Gastrocnemius medialis (tissue), 4 donors: ENCODE data around the gene KAT2A. TPM values are rescaled to one million over a fixed set of nuclear protein-coding genes. Genes with fewer than 3 reads are reported as not detected.

Experiments used
- ATAC-seq, 2 donors: fragments of 150-250 bp; one replicate each; pipeline ENCODE4 v1.9.1; 2016
- DNase-seq, 2 donors: peaks; one replicate each; pipeline ENCODE4 v3.0.0-alpha.2; 2019
- H3K27ac ChIP-seq, 4 donors: fragments of 200-600 bp; sonication (generic); 1 replicate in 1 of 4; 2 replicates in 3 of 4; pipeline ENCODE4 v1.5.1; 2016 to 2018; ENCODE audit warnings: mild to moderate bottlenecking in 2 of 4, moderate library complexity in 1 of 4
- H3K27me3 ChIP-seq, 3 donors: fragments of 200-600 bp; sonication (generic) in 2 of 3; 1 replicate in 1 of 3; 2 replicates in 2 of 3; pipeline versions ENCODE4 v1.5.1 to v1.6.0; 2016 to 2019; ENCODE audit warnings: mild to moderate bottlenecking in 1 of 3, moderate library complexity in 1 of 3
- H3K36me3 ChIP-seq, 2 donors: fragments of 200-600 bp; sonication (generic) in 1 of 2; one replicate each; pipeline ENCODE4 v1.5.1; 2017 to 2018
- H3K4me1 ChIP-seq, 2 donors: fragments of 200-600 bp; sonication (generic) in 1 of 2; one replicate each; pipeline ENCODE4 v1.5.1; 2016 to 2017; ENCODE audit warnings: mild to moderate bottlenecking in 2 of 2
- H3K4me3 ChIP-seq, 4 donors: fragments of 200-600 bp; sonication (generic) in 3 of 4; 1 replicate in 1 of 4; 2 replicates in 3 of 4; pipeline ENCODE4 v1.5.1; 2016 to 2019; ENCODE audit warnings: mild to moderate bottlenecking in 2 of 4
- H3K9me3 ChIP-seq, 3 donors: fragments of 200-600 bp; sonication (generic) in 2 of 3; 1 replicate in 1 of 3; 2 replicates in 2 of 3; pipeline ENCODE4 v1.5.1; 2016 to 2019
- POLR2A ChIP-seq, 2 donors: fragments of 450-650 bp; IDR thresholded peaks; one replicate each; pipeline ENCODE4 v1.6.1; 2017; ENCODE audit warnings: antibody characterized with exemption in 2 of 2, mild to moderate bottlenecking in 2 of 2, moderate library complexity in 2 of 2
- in situ Hi-C, 4 donors: fragments of 200-750 bp; cut with MboI; loops; one replicate each; pipeline versions ENCODE4 v1.15.0 to v1.8.0; 2017; ENCODE audit warnings: low sequenced_read_pairs in 4 of 4
- intact Hi-C: fragments of 100-400 bp; cut with DNase I; formaldehyde crosslinking; loops from one replicate; pipeline ENCODE4 v1.15.1; 2023; ENCODE audit warnings: low total_unique reads
- total RNA-seq, 4 donors: library from RNA; depleted of rRNA; stranded (reverse); fragments of >200 nt; gene quantifications; one replicate each; pipeline versions ENCODE4 v1.1.0 to v1.2.3, GENCODE V29; 2016
- TF ChIP-seq, protein P1 (sequence below), 5 experiments: fragments of 450-650 bp in 3 of 5; fragments of 200-600 bp in 2 of 5; sonication (generic) in 2 of 5; IDR thresholded peaks in 4 of 5; conservative IDR thresholded peaks in 1 of 5; 1 replicate in 4 of 5; 2 replicates in 1 of 5; pipeline ENCODE4 v1.5.1; 2016 to 2019; ENCODE audit warnings: antibody characterized with exemption in 5 of 5, mild to moderate bottlenecking in 3 of 5, moderate library complexity in 3 of 5

Gene KAT2A
- total RNA-seq, 4 donors from 2014 or later: 1.8 to 15.0 (median 6.3) TPM

DNA sequence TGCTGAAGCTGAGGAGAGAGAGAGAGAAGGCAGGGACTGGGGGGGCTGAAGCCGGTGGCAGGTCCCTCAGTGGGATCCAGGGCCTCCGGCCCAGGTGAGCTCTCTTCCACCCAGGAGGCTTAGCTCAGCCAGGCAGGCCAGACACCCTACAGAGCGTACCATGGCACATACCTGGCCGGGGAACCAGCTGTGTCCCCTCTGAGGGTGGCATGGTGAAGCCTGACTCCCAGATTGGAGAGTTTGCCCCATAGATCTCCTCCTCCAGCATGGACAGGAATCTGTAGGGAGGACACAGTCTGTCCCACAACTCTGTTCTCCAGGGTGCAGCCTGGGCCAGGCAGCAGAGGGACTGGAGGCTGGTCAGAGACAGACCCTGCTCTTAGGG, 3.0 kb downstream of the KAT2A start:
- Histone ChIP-seq H3K9me3 (no peaks in the 10 kb centered on the region), H3K4me3 (no peak overlapping the region), H3K36me3 (peaks cover 0 to 20% of the 10 kb centered on the region in 2 donors), H3K27me3 (no peaks in the 10 kb centered on the region), H3K27ac (no peak overlapping the region), H3K4me1 (peaks cover 14 to 26% of the 10 kb centered on the region in 2 donors)
- in situ Hi-C loops: loop anchor here (5.0 to 10.0 kb wide), 4 partner anchors 53 to 156 kb away; partner anchors contain the start of genes CNP (in 2 of the 4) and NKIRAS2 (in 2 of the 4)
- no peak for TF ChIP-seq POLR2A (IDR thresholded peaks at IDR 0.05)
- TF ChIP-seq, protein P1, sequence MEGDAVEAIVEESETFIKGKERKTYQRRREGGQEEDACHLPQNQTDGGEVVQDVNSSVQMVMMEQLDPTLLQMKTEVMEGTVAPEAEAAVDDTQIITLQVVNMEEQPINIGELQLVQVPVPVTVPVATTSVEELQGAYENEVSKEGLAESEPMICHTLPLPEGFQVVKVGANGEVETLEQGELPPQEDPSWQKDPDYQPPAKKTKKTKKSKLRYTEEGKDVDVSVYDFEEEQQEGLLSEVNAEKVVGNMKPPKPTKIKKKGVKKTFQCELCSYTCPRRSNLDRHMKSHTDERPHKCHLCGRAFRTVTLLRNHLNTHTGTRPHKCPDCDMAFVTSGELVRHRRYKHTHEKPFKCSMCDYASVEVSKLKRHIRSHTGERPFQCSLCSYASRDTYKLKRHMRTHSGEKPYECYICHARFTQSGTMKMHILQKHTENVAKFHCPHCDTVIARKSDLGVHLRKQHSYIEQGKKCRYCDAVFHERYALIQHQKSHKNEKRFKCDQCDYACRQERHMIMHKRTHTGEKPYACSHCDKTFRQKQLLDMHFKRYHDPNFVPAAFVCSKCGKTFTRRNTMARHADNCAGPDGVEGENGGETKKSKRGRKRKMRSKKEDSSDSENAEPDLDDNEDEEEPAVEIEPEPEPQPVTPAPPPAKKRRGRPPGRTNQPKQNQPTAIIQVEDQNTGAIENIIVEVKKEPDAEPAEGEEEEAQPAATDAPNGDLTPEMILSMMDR (IDR thresholded peaks at IDR 0.05 in 4 of 5, conservative IDR thresholded peaks at IDR 0.05 in 1 of 5): no peak
- ATAC-seq (no peak), DNase-seq (no peak)
- intact Hi-C loops: no loop called here

GRCh38 chr17:42117397-42118125, 3.6 kb downstream of the KAT2A start:
- Histone ChIP-seq H3K27ac (no peak overlapping the region), H3K4me3 (no peak overlapping the region), H3K27me3 (no peaks in the 10 kb centered on the region), H3K9me3 (no peaks in the 10 kb centered on the region), H3K36me3 (peaks cover 0 to 20% of the 10 kb centered on the region in 2 donors), H3K4me1 (peaks cover 19 to 32% of the 10 kb centered on the region in 2 donors)
- TF ChIP-seq POLR2A (IDR thresholded peaks at IDR 0.05): no peak
- TF ChIP-seq, protein P1 (IDR thresholded peaks at IDR 0.05 in 4 of 5, conservative IDR thresholded peaks at IDR 0.05 in 1 of 5): no peak
- intact Hi-C loops: no loop called here
- ATAC-seq (no peak), DNase-seq (no peak)
- in situ Hi-C loops: loop anchor here (5.0 to 10.0 kb wide), 4 partner anchors 53 to 155 kb away; partner anchors contain the start of genes CNP (in 2 of the 4) and NKIRAS2 (in 2 of the 4)

DNA sequence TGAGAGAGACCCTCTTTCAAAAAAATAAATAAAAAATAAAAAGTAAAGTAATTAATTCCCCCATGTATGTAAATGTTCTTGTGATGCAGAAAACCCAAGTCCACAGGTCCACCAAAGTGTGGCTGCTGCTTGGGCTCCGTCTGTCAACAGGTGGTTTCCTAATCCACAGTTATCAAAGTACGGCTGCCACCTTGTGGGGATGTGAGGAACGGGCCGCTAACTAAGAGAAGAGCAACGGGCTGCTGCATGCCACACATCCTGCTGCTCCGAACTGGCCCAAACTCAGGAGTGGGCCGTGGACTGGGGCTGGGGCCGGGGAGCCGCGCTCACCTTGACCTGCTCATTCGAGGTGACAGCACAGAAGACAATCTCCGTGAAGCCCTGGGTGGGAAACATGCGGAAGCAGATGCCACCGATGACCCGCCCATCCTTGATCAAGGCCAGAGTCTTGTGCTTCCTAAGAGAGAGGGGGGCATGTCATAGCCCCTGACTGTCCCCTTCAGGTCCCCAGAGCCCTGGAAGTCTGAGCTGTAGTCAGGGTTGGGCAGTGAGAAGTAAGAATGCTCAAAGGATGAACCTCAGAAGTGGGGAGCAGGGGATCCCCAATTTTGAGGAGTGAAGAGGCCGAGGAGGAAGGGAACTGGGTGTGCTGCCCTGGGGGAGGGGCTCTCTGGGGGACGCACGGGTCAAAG, 4.3 kb downstream of the KAT2A start:
- ATAC-seq: peak; percentile 43 to 69
- Histone ChIP-seq H3K4me3 (no peak overlapping the region), H3K27me3 (no peaks in the 10 kb centered on the region), H3K9me3 (no peaks in the 10 kb centered on the region), H3K4me1 (peaks cover 20 to 29% of the 10 kb centered on the region in 2 donors), H3K27ac (no peak overlapping the region), H3K36me3 (peaks cover 0 to 20% of the 10 kb centered on the region in 2 donors)
- DNase-seq: peak; percentile 62 to 83
- no peak for TF ChIP-seq POLR2A (IDR thresholded peaks at IDR 0.05)
- TF ChIP-seq, protein P1 (IDR thresholded peaks at IDR 0.05 in 4 of 5, conservative IDR thresholded peaks at IDR 0.05 in 1 of 5): peak; percentile 82 to 87 (median 86)
- intact Hi-C loops: loop anchor here (1.0 kb wide), 2 partner anchors 50 to 92 kb away; no protein-coding TSS in a partner anchor
- in situ Hi-C loops: loop anchor here (5.0 to 10.0 kb wide), 4 partner anchors 52 to 155 kb away; partner anchors contain the start of genes CNP (in 2 of the 4) and NKIRAS2 (in 2 of the 4)

DNA sequence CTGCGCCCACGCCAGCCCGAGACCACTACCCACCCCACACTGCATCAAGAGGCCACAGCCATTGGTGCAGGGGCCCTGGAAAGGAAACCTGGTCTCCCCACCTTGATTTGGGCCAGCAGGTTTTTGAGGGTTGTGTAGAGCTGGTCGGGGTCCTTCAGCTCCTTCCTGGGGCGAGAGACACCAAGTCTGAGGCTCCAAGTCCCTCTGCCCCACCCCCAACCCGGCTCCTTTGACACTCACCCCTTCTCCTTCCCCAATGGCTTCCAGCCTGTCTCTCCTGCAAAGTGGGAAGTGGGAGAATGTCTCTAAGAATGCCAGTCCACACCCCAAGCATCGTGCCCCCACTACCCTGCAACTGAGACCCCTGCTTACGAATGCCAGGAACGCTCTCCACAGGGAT, 7.0 kb downstream of the KAT2A start:
- H3K9me3 ChIP-seq: no peaks in the 10 kb centered on the region
- in situ Hi-C loops: loop anchor here (5.0 to 10.0 kb wide), 4 partner anchors 49 to 149 kb away; partner anchors contain the start of genes CNP (in 2 of the 4) and NKIRAS2 (in 2 of the 4)

More for the DNA sequence above, 7.0 kb downstream of the KAT2A start:
- no peak for ATAC-seq
- peaks cover 0 to 20% of the 10 kb centered on the region in 2 donors for H3K36me3 ChIP-seq
- H3K4me3 ChIP-seq: no peak overlapping the region
- intact Hi-C loops: no loop called here
- H3K27me3 ChIP-seq: no peaks in the 10 kb centered on the region
- no peak for TF ChIP-seq POLR2A (IDR thresholded peaks at IDR 0.05)
- TF ChIP-seq, protein P1 (IDR thresholded peaks at IDR 0.05 in 4 of 5, conservative IDR thresholded peaks at IDR 0.05 in 1 of 5): no peak
- no peak for DNase-seq
- peaks cover 15 to 16% of the 10 kb centered on the region in 2 donors for H3K4me1 ChIP-seq
- H3K27ac ChIP-seq: no peak overlapping the region
